Natural killer cell treated with Interleukin-12 subunit alpha and Interleukin-12 subunit beta and Interleukin-15 and Interleukin-18, amount 100 ng/mL, for 72 hours (primary cell): ENCODE data around the gene FGF22. TPM values are rescaled to one million over a fixed set of nuclear protein-coding genes. Genes with fewer than 3 reads are reported as not detected.
A peak's percentile ranks its signal among the peaks of the same experiment; 100 is the strongest.

ENCODE experiments used
- ATAC-seq, 2 donors: fragments of 150-1000 bp; cut with Tn5 transposase in 1 of 2; sonication (Bioruptor Pico), chemical (Tn5 transposase) in 1 of 2; 2 replicates each; pipeline ENCODE4 v1.10.0; 2021
- DNase-seq: peaks from one replicate; pipeline ENCODE4 v3.0.0; 2022; ENCODE audit warnings: low spot score
- H3K27ac Mint-ChIP-seq, 2 donors: 1 replicate in 1 of 2; 2 replicates in 1 of 2; pipeline ENCODE4 v1.8.0; 2022; ENCODE audit warnings: mixed read lengths in 2 of 2, mild to moderate bottlenecking in 1 of 2, moderate library complexity in 1 of 2
- H3K27me3 Mint-ChIP-seq, 2 donors: 1 replicate in 1 of 2; 2 replicates in 1 of 2; pipeline ENCODE4 v1.8.0; 2022; ENCODE audit warnings: mixed read lengths in 2 of 2
- H3K36me3 Mint-ChIP-seq: one replicate; pipeline ENCODE4 v1.8.0; 2022; ENCODE audit warnings: mixed read lengths
- H3K4me1 Mint-ChIP-seq, 2 donors: 1 replicate in 1 of 2; 2 replicates in 1 of 2; pipeline ENCODE4 v1.8.0; 2022; ENCODE audit warnings: low read depth in 2 of 2, mixed read lengths in 2 of 2, mild to moderate bottlenecking in 1 of 2
- H3K4me3 Mint-ChIP-seq: one replicate; pipeline ENCODE4 v1.8.0; 2022; ENCODE audit warnings: mixed read lengths
- H3K9me3 Mint-ChIP-seq: 2 replicates; pipeline ENCODE4 v1.8.0; 2022; ENCODE audit warnings: mixed read lengths
- total RNA-seq, 2 donors: library from RNA; stranded (reverse); gene quantifications; one replicate each; pipeline ENCODE4 v1.2.3, GENCODE V29; 2022

Gene FGF22
- total RNA-seq, 2 donors from 2014 or later: not detected

GRCh38 chr19:676007-676338 lies 36.3 kb downstream of the FGF22 start:
- H3K36me3 Mint-ChIP-seq: no peaks in the 10 kb centered on the region
- ATAC-seq (no peak), DNase-seq (no peak)
- no peak overlapping the region for H3K4me3 Mint-ChIP-seq
- H3K27ac Mint-ChIP-seq: no peak overlapping the region
- peaks cover 6 to 10% of the 10 kb centered on the region in 2 donors for H3K27me3 Mint-ChIP-seq
- H3K9me3 Mint-ChIP-seq: no peaks in the 10 kb centered on the region
- H3K4me1 Mint-ChIP-seq: peaks cover 0 to 5% of the 10 kb centered on the region in 2 donors

DNA sequence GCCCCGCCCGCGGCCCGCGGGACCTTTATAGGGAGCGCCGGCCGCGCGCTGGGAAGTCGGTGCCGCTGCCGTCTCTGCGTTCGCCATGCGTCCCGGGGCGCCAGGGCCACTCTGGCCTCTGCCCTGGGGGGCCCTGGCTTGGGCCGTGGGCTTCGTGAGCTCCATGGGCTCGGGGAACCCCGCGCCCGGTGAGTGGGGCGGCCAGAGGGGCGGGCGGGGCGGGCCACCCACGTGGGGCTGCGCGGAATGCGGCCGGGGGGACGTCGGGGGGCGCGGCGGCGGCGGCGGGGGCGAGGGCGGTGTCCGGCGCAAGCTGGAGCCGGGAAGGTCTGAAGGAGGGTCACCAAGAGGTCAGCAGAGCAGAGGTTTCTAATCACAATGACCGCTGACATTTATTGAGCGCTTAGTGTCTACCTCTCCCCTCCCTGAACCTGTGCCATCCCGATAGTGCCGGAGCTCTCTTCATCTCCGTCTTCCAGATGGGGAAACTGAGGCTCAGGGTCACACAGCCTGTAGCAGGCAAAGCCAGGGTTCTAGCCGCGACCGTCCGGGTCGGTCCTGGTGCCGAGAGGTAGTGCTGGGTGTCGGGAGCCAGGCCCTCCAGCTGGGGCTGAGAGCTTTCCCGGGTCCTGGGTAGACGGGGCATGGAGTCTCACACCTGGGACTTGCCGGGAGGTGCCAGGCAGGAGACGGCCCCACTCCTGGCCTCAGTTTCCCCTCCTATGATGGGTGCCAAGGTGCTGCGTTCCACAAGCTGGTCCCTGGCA lies 36.8 kb downstream of the FGF22 start, which contains the start of gene FSTL3:
FSTL3 (plus strand) TSS at position 54 of the 767 bp plus-strand sequence; CDS start at position 86, 32 bp downstream.
- Mint-ChIP-seq H3K27ac (no peak within 1 kb of the TSS), H3K4me1 (peaks cover 0 to 5% of the 10 kb centered on the region in 2 donors), H3K4me3 (no peak within 1 kb of the TSS), H3K27me3 (peaks cover 6 to 10% of the 10 kb centered on the region in 2 donors), H3K9me3 (no peaks in the 10 kb centered on the region), H3K36me3 (no peaks in the 10 kb centered on the region)
- no peak for ATAC-seq
- no peak for DNase-seq

DNA sequence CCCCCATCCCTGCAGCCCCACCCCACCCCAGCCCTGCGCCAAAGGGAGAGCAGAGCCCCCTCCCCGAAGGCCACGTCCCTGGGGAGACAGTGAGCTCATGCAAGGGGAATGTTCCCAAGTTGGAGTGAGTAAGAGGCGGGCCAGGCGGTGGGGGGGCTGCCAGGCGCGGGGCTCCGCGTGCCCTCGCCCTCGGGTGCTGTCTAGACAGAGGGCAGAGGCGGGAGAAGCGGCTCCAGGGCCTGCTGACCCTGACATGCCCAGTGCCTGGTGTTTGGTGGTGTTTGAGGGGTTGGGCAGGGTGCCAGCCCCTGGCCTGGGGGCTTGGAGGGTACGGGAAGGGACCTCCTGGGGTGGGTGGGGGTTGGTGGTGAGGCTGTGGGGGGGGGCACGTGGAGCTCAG lies 37.5 kb downstream of the FGF22 start:
- Mint-ChIP-seq H3K4me1 (peaks cover 0 to 5% of the 10 kb centered on the region in 2 donors), H3K36me3 (no peaks in the 10 kb centered on the region), H3K4me3 (no peak overlapping the region), H3K27me3 (peaks cover 6 to 10% of the 10 kb centered on the region in 2 donors), H3K9me3 (no peaks in the 10 kb centered on the region), H3K27ac (no peak overlapping the region)
- ATAC-seq (no peak), DNase-seq (no peak)

- no peaks in the 10 kb centered on the region for H3K9me3 Mint-ChIP-seq
- H3K4me1 Mint-ChIP-seq: peaks cover 0 to 5% of the 10 kb centered on the region in 2 donors
- no peak overlapping the region for H3K27ac Mint-ChIP-seq
- ATAC-seq (no peak), DNase-seq (no peak)
- no peak overlapping the region for H3K4me3 Mint-ChIP-seq
- no peaks in the 10 kb centered on the region for H3K36me3 Mint-ChIP-seq
- peaks cover 6 to 10% of the 10 kb centered on the region in 2 donors for H3K27me3 Mint-ChIP-seq
Observed at GRCh38 chr19:677601-678436, 38.1 kb downstream of the FGF22 start.

GRCh38 chr19:678791-679388 lies 39.2 kb downstream of the FGF22 start:
- Mint-ChIP-seq H3K36me3 (no peaks in the 10 kb centered on the region), H3K9me3 (no peaks in the 10 kb centered on the region), H3K27ac (no peak overlapping the region), H3K4me1 (peaks cover 0 to under 1% of the 10 kb centered on the region in 2 donors), H3K27me3 (peaks cover 6 to 7% of the 10 kb centered on the region in 2 donors), H3K4me3 (peak overlapping the region; percentile 62)
- no peak for DNase-seq
- no peak for ATAC-seq

DNA sequence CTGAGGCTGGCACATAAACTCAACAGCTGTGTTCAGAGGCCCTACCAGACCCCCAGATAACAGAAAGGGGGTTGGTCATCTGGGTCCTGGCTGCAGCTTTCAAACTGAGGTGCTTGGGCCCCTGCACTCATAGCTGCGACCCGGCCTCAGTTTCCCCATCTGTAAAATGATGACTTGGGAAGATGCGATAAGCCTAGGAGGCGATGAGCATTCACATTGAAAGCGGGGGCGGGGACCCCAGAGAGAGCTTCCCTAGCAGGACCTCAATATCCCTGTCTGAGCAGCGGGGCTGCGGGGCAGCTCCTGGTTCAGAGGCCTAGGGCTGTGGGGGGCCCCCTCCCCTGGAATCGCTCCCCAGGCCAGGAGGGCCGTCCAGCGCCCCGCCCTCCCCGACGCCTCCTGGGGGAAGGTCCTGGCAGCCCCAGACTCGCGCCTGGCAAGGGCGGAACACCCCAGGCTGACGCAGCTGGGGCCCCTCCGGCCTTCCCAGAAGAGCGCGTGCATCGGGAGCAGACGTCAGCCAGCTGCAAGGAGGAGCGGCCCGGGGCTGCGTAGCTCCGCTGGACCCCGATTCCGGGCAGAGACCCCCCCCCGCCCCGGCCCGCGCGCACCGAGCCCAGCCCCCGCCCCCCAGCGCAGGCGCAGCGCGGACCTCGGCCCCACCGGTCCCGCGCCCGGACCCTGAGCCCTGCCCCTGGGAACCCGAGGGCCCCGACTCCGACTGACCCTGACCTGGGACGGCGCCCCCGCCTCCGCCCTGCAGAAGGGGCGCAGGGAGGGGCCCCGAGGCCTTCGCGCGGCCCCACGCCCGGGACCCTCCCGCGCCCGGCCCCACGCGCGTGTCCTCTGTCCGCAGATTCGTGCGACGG lies 40.0 kb downstream of the FGF22 start:
- no peak overlapping the region for H3K27ac Mint-ChIP-seq
- H3K36me3 Mint-ChIP-seq: no peaks in the 10 kb centered on the region
- H3K9me3 Mint-ChIP-seq: no peaks in the 10 kb centered on the region
- ATAC-seq: no peak
- H3K4me1 Mint-ChIP-seq: no peaks in the 10 kb centered on the region
- no peak for DNase-seq
- H3K27me3 Mint-ChIP-seq: peaks cover 6% of the 10 kb centered on the region in 2 donors
- peak overlapping the region; percentile 62 for H3K4me3 Mint-ChIP-seq

GRCh38 chr19:680287-681028 lies 40.8 kb downstream of the FGF22 start:
- DNase-seq (peak; percentile 99), ATAC-seq (peak; percentile 90 to 93)
- peak overlapping the region; percentile 74 to 89 for H3K27ac Mint-ChIP-seq
- peaks cover 1% of the 10 kb centered on the region in 2 donors for H3K27me3 Mint-ChIP-seq
- no peaks in the 10 kb centered on the region for H3K4me1 Mint-ChIP-seq
- no peaks in the 10 kb centered on the region for H3K36me3 Mint-ChIP-seq
- H3K9me3 Mint-ChIP-seq: no peaks in the 10 kb centered on the region
- peak overlapping the region; percentile 80 for H3K4me3 Mint-ChIP-seq

- no peaks in the 10 kb centered on the region for H3K27me3 Mint-ChIP-seq
- no peaks in the 10 kb centered on the region for H3K4me1 Mint-ChIP-seq
- DNase-seq: peak; percentile 94
- no peaks in the 10 kb centered on the region for H3K36me3 Mint-ChIP-seq
- peak overlapping the region; percentile 80 for H3K4me3 Mint-ChIP-seq
- H3K9me3 Mint-ChIP-seq: no peaks in the 10 kb centered on the region
- H3K27ac Mint-ChIP-seq: peak overlapping the region; percentile 74 to 89
- ATAC-seq: no peak
Observed at GRCh38 chr19:681029-682019, 41.6 kb downstream of the FGF22 start.

DNA sequence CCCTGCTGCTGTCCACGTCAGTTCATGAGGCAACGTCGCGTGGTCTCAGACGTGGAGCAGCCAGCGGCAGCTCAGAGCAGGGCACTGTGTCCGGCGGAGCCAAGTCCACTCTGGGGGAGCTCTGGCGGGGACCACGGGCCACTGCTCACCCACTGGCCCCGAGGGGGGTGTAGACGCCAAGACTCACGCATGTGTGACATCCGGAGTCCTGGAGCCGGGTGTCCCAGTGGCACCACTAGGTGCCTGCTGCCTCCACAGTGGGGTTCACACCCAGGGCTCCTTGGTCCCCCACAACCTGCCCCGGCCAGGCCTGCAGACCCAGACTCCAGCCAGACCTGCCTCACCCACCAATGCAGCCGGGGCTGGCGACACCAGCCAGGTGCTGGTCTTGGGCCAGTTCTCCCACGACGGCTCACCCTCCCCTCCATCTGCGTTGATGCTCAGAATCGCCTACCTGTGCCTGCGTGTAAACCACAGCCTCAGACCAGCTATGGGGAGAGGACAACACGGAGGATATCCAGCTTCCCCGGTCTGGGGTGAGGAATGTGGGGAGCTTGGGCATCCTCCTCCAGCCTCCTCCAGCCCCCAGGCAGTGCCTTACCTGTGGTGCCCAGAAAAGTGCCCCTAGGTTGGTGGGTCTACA lies 43.1 kb downstream of the FGF22 start:
- H3K9me3 Mint-ChIP-seq: no peaks in the 10 kb centered on the region
- no peaks in the 10 kb centered on the region for H3K27me3 Mint-ChIP-seq
- no peak overlapping the region for H3K27ac Mint-ChIP-seq
- ATAC-seq (no peak), DNase-seq (no peak)
- no peaks in the 10 kb centered on the region for H3K36me3 Mint-ChIP-seq
- no peaks in the 10 kb centered on the region for H3K4me1 Mint-ChIP-seq
- H3K4me3 Mint-ChIP-seq: no peak overlapping the region

DNA sequence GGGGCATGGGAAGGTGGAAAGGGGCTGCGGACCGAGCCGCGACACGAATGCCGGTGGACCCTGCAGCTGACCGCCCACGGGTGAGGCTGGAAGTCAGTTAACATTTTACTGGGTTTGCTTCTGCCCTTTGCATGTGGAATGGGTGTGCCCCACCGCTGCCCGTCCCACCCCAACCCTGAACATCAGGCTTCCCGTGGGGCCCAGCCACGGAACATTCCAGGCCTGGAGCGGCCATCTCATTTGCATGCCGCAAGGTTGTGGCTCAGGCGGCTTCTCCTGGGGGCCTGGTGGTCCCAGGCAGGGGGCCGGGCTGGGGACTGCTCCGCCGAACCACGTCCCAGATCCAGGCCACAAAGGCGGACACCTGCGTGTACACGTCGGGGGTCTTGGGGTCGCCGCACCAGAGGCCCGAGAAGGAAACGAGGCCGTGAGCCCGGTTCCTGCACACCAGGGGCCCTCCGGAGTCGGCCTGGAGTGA lies 45.8 kb downstream of the FGF22 start:
- Mint-ChIP-seq H3K27ac (no peak overlapping the region), H3K4me3 (no peak overlapping the region), H3K9me3 (no peaks in the 10 kb centered on the region), H3K27me3 (no peaks in the 10 kb centered on the region), H3K36me3 (no peaks in the 10 kb centered on the region), H3K4me1 (peaks cover 0 to 3% of the 10 kb centered on the region in 2 donors)
- no peak for ATAC-seq
- no peak for DNase-seq

DNA sequence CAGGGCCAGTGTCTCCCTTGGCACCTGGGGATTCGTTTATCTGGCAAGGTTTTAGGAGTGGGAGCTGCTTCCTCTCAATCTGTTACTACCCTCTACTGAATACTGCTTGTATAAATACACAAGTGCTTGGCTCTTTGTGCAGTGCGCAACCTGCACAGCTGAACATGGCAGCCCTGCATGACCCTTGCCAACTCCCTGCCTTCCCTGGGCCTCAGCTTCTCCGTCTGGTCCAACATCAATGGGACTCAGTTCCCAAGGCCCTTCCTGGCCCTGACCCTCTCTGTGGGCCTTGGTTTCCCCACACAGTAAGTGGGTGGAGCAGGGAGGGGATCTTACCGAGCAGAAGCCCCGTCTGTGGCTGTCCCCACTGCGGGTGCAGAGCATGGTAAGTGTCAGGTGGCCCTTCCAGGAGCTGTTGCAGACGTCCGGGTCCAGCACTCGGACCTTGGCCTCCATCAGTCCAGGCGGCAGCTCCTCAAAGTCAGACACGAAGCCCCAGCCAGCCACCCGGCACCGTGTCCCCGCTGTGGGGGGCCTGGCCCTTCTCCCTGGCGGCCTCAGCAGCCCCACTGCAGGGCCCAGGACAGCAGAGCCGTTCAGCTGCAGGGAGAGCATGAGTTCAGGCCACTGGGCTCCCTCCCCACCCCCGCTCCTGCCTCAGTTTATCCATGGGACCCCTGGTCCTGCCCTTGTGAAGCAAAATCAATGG lies 47.1 kb downstream of the FGF22 start:
- Mint-ChIP-seq H3K27me3 (no peaks in the 10 kb centered on the region), H3K4me3 (no peak overlapping the region), H3K36me3 (no peaks in the 10 kb centered on the region), H3K9me3 (no peaks in the 10 kb centered on the region), H3K4me1 (peaks cover 0 to 3% of the 10 kb centered on the region in 2 donors), H3K27ac (no peak overlapping the region)
- no peak for DNase-seq
- no peak for ATAC-seq
